ENCODE measurements around the gene SLC36A3.

DNA sequence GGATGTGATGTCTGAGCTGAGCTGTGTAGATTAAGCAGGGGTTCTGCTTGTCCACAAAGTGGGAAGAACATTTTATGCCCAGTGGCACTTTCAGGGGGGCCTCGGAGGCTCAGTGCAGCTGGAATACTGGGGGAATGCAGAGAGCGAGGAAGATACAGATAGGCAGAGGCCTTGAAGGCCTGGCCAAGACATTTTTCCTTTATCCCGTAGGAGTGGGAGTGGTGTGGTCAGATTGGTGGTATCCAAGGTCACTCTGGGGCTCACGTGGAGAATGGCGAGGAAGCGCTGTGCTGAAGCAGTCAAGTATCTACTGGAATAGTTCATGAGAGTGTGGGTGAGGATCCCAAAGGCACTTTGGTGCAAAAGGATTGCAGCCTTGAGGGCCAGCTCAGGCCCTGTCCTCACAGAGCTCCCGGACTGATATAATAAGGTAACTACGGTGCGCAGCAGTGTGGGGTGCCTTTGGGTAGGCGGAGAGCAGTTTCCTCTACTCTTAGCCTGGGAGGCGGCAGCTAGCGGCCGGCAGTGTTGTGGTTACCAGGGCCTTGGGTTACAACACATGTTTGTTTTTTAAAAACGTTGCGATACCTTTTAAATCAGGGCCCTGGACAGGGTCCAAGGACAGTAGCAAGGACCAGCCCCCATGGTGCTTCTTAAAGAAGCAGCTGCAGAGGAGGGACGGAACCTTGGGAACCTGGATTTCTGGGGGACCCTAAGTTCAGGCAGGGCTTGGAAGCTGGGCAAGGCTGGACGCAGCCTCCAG lies 68.9 kb downstream of the SLC36A3 start:
- TF ChIP-seq CTCF (IDR thresholded peaks at IDR 0.05) (no peak), POLR2A (IDR thresholded peaks at IDR 0.05) (no peak)

Data from testis (tissue), 2 donors.